Amygdala (tissue), 56 donors: Measurements from ENCODE around the gene TUBB8B.
"Not testable (repeated sequence)": the region's sequence is repeated elsewhere in the genome, so short reads cannot be mapped to it uniquely, and the experiment has no call there.

Source experiments
- DNase-seq, 56 donors: peaks; one replicate each; lab custom pipeline; 2025; lab: John Stamatoyannopoulos, UW

Gene TUBB8B

GRCh38 chr18:13177-13576 lies 36.2 kb downstream of the TUBB8B start:
- not testable (repeated sequence) for DNase-seq

GRCh38 chr18:12773-13172 lies 36.6 kb downstream of the TUBB8B start:
- not testable (repeated sequence) for DNase-seq

DNA sequence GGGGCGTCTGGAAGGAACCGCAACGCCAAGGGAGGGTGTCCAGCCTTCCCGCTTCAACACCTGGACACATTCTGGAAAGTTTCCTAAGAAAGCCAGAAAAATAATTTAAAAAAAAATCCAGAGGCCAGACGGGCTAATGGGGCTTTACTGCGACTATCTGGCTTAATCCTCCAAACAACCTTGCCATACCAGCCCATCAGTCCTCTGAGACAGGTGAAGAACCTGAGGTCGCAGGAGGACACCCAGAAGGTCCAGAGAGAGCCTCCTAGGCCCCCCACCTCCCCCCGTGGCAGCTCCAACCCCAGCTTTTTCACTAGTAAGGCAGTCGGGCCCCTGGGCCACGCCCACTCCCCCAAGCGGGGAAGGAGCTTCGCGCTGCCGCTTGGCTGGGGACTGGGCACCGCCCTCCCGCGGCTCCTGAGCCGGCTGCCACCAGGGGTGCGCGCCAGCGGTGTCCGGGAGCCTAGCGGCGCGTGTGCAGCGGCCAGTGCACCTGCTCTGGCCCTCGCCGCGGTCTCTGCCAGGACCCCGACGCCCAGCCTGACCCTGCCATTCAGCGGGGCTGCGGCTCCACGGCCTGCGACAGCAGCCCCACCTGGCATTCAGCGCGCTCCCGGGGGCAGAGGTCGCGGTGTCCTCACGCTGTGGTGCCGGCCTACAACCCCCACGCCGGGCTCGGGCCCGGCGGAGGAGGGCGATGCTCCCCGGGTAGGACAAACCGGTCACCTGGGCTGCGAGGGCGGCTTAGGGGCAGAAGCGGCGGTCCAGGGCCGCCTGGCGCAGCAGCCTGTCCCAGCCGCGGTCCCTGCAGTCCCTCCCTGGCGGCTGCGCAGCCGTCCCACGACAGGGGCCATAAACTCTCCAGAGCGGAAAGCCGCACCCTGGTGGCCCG lies 37.8 kb downstream of the TUBB8B start:
- not testable (repeated sequence) for DNase-seq

- not testable (repeated sequence) for DNase-seq
Observed at GRCh38 chr18:10624-11184, 38.7 kb downstream of the TUBB8B start.

GRCh38 chr18:9937-10336 lies 39.5 kb downstream of the TUBB8B start:
- not testable (repeated sequence) for DNase-seq
